NCI-H345 treated with DMSO at 0.1 percent for 48 hours (cell line): ENCODE measurements around the gene PINLYP.

ENCODE experiments used
- DNase-seq: peaks from one replicate; lab custom pipeline; 2025; ENCODE audit not compliant: unreplicated experiment; lab: John Stamatoyannopoulos, UW

PINLYP gene

GRCh38 chr19:43575156-43575950 is at the start of gene PINLYP, which contains the start of gene XRCC1:
TSS of gene PINLYP (plus strand) at chr19:43575801. CDS start at chr19:43577192, 1,391 bp downstream.
TSS of gene XRCC1 (minus strand) at chr19:43575527. CDS start at chr19:43575458, 69 bp downstream.
- DNase-seq, result peak; percentile 93

- no peak for DNase-seq
These were observed 49.5 kb upstream of the PINLYP start for GRCh38 chr19:43525836-43526771.

- no peak for DNase-seq
These were observed 48.4 kb upstream of the PINLYP start, which contains the start of gene ETHE1 for GRCh38 chr19:43526884-43527859. TSS of gene ETHE1 (minus strand) at chr19:43527201. CDS start at chr19:43527177, 24 bp downstream.

- DNase-seq, result peak; percentile 47
These were observed 47.6 kb upstream of the PINLYP start for GRCh38 chr19:43527860-43528622.

- no peak for DNase-seq
These were observed 43.0 kb upstream of the PINLYP start for GRCh38 chr19:43532571-43532961.

GRCh38 chr19:43532962-43533545 is 42.5 kb upstream of the PINLYP start, which contains the start of gene ZNF575:
TSS of gene ZNF575 (plus strand) at chr19:43533188. CDS start at chr19:43534423, 1,235 bp downstream.
- DNase-seq, result peak; percentile 71

- DNase-seq, result peak; percentile 82
These were observed 41.9 kb upstream of the PINLYP start for GRCh38 chr19:43533546-43534304.

GRCh38 chr19:43534305-43534815 is 41.2 kb upstream of the PINLYP start:
- no peak for DNase-seq

GRCh38 chr19:43534816-43535761 is 40.5 kb upstream of the PINLYP start:
- DNase-seq, result no peak

- no peak for DNase-seq
These were observed 36.7 kb upstream of the PINLYP start for GRCh38 chr19:43538922-43539321.

GRCh38 chr19:43540381-43540780 is 35.2 kb upstream of the PINLYP start:
- no peak for DNase-seq

GRCh38 chr19:43541920-43542650 is 33.5 kb upstream of the PINLYP start:
- DNase-seq, result no peak

GRCh38 chr19:43544077-43544476 is 31.5 kb upstream of the PINLYP start:
- no peak for DNase-seq

GRCh38 chr19:43545276-43545675 is 30.3 kb upstream of the PINLYP start:
- no peak for DNase-seq

- no peak for DNase-seq
These were observed 29.6 kb upstream of the PINLYP start for GRCh38 chr19:43545981-43546380.

- DNase-seq, result no peak
These were observed 29.0 kb upstream of the PINLYP start for GRCh38 chr19:43546581-43546980.
